Adrenal gland (tissue), 12 donors: ENCODE results near the gene VWCE. TPM values are rescaled to one million over a fixed set of nuclear protein-coding genes. Genes with fewer than 3 reads are reported as not detected.

ENCODE experiments used
- DNase-seq, 7 donors: peaks; one replicate each; pipeline ENCODE4 v3.0.0-alpha.2; 2019 to 2020
- H3K27ac ChIP-seq, 5 donors: fragments of 200-600 bp; sonication (generic) in 4 of 5; 1 replicate in 3 of 5; 2 replicates in 2 of 5; pipeline versions ENCODE4 v1.5.1 to v1.8.0; 2016 to 2020; ENCODE audit warnings: mild to moderate bottlenecking in 1 of 5
- H3K27me3 ChIP-seq: fragments of 200-600 bp; 2 replicates; pipeline ENCODE4 v1.8.0; 2021
- H3K36me3 ChIP-seq, 2 donors: fragments of 200-600 bp; replicated peaks in 1 of 2; 1 replicate in 1 of 2; 2 replicates in 1 of 2; pipeline versions ENCODE4 v1.5.1 to v1.8.0; 2018 to 2022
- H3K4me1 ChIP-seq, 2 donors: fragments of 200-600 bp; replicated peaks in 1 of 2; 1 replicate in 1 of 2; 2 replicates in 1 of 2; pipeline versions ENCODE4 v1.5.1 to v1.8.0; 2018 to 2021
- H3K4me3 ChIP-seq, 4 donors: fragments of 200-600 bp; sonication (generic) in 3 of 4; one replicate each; pipeline ENCODE4 v1.5.1; 2016 to 2018
- H3K9me3 ChIP-seq, 3 donors: fragments of 200-600 bp; sonication (generic) in 1 of 3; replicated peaks in 1 of 3; 1 replicate in 2 of 3; 2 replicates in 1 of 3; pipeline versions ENCODE4 v1.5.1 to v1.8.0; 2016 to 2021
- CTCF ChIP-seq, 6 experiments: fragments of 450-650 bp in 4 of 6; fragments of 200-600 bp in 2 of 6; sonication (generic) in 1 of 6; IDR thresholded peaks; 1 replicate in 5 of 6; 2 replicates in 1 of 6; pipeline versions ENCODE4 v1.5.1 to v1.8.0; 2016 to 2021; ENCODE audit warnings: antibody characterized with exemption in 6 of 6, mild to moderate bottlenecking in 2 of 6, moderate library complexity in 1 of 6
- POLR2A ChIP-seq, 2 donors: fragments of 450-650 bp; IDR thresholded peaks; one replicate each; pipeline ENCODE4 v1.6.1; 2017; ENCODE audit warnings: antibody characterized with exemption in 2 of 2, mild to moderate bottlenecking in 2 of 2, moderate library complexity in 1 of 2
- WGBS, 4 donors: extraction: QIAGEN DNeasy Blood & Tissue Kit in 2 of 4; methylation state at CpG; one replicate each; pipeline versions ENCODE4 v1.1.5 to v1.1.7; 2013 to 2017; 5-methylcytosine and 5-hydroxymethylcytosine counted together
- intact Hi-C, 2 donors: fragments of 100-400 bp; cut with DNase I; formaldehyde crosslinking; loops; one replicate each; pipeline versions ENCODE4 v1.14.1 to v1.15.0; 2022 to 2023
- polyA plus RNA-seq, 3 donors: library from polyadenylated mRNA; stranded (reverse); fragments of 200-250 nt in 2 of 3; fragments of 350-450 nt in 1 of 3; fragmentation: Illumina TruSeq in 1 of 3; extraction: RNeasy Lipid Tissue Mini Kit (QIAGEN cat#74804) in 1 of 3; gene quantifications; one replicate each; pipeline ENCODE4 v1.2.3, GENCODE V29; 2013 to 2014
- total RNA-seq, 9 donors: library from RNA; depleted of rRNA in 4 of 9; stranded (reverse); fragments of >200 nt in 4 of 9; fragments of 120-200 nt in 1 of 9; fragmentation: NEBNext Ultra II Directional in 1 of 9; extraction: Animal tissue kit (Norgen Biotek cat#: 25700) in 1 of 9; gene quantifications; one replicate each; pipeline versions ENCODE4 v1.1.0 to v1.2.4, GENCODE V29; 2013 to 2023
- donor health status: healthy with polysubstance abuse.
- donor health status: Bipolar disorder and iron deficiency.
- donor health status: DM: yes; HTN: yes; CAD: no.
- donor health status: DM: no; HTN: no; CAD: no.
- donor health status: DM: no; HTN: no; CAD: no.
- donor health status: DM: yes; HTN: yes; CAD: no.

VWCE gene
- total and polyA plus RNA-seq, 12 donors = 0.55 to 5.8 (median 2.5) TPM

GRCh38 chr11:61305417-61305816 lies 10.3 kb upstream of the VWCE start:
- Histone ChIP-seq H3K9me3 (no peaks in the 10 kb centered on the region), H3K27ac (no peak overlapping the region), H3K4me1 (no peaks in the 10 kb centered on the region), H3K4me3 (no peak overlapping the region), H3K27me3 (no peaks in the 10 kb centered on the region), H3K36me3 (peaks cover 0 to 100% of the 10 kb centered on the region in 2 donors)
- WGBS, 4 donors = 95 to 98% (median 96%) methylated on average over 6 to 7 of the region's 7 CpGs
- no peak for TF ChIP-seq CTCF (IDR thresholded peaks at IDR 0.05)
- no peak for TF ChIP-seq POLR2A (IDR thresholded peaks at IDR 0.05)
- DNase-seq = no peak
- intact Hi-C loops = no loop called here

GRCh38 chr11:61303725-61304124 lies 8.6 kb upstream of the VWCE start:
- H3K27me3 ChIP-seq = no peaks in the 10 kb centered on the region
- H3K4me3 ChIP-seq = no peak overlapping the region
- no peak overlapping the region for H3K27ac ChIP-seq
- H3K4me1 ChIP-seq = no peaks in the 10 kb centered on the region
- TF ChIP-seq CTCF (IDR thresholded peaks at IDR 0.05) (no peak), POLR2A (IDR thresholded peaks at IDR 0.05) (no peak)
- peaks cover 0 to 98% of the 10 kb centered on the region in 2 donors for H3K36me3 ChIP-seq
- WGBS, 4 donors = 92 to 98% (median 96%) methylated on average over 9 of the region's 9 CpGs
- DNase-seq = no peak
- no peaks in the 10 kb centered on the region for H3K9me3 ChIP-seq
- intact Hi-C loops = no loop called here

GRCh38 chr11:61302550-61302949 lies 7.4 kb upstream of the VWCE start:
- 91 to 93% (median 91%) methylated on average over 13 of the region's 13 CpGs for WGBS, 4 donors
- Histone ChIP-seq H3K4me1 (peaks cover 0 to 9% of the 10 kb centered on the region in 2 donors), H3K27me3 (no peaks in the 10 kb centered on the region), H3K9me3 (no peaks in the 10 kb centered on the region), H3K36me3 (peaks cover 0 to 86% of the 10 kb centered on the region in 2 donors), H3K4me3 (no peak overlapping the region), H3K27ac (no peak overlapping the region)
- intact Hi-C loops = no loop called here
- no peak for DNase-seq
- no peak for TF ChIP-seq POLR2A (IDR thresholded peaks at IDR 0.05)
- TF ChIP-seq CTCF (IDR thresholded peaks at IDR 0.05) = no peak

GRCh38 chr11:61298663-61299244 lies 3.6 kb upstream of the VWCE start:
- no peaks in the 10 kb centered on the region for H3K9me3 ChIP-seq
- peak overlapping the region in 1 of 5 donors; percentile 28 for H3K27ac ChIP-seq
- TF ChIP-seq POLR2A (IDR thresholded peaks at IDR 0.05) (no peak), CTCF (IDR thresholded peaks at IDR 0.05) (no peak)
- H3K36me3 ChIP-seq = peaks cover 0 to 48% of the 10 kb centered on the region in 2 donors
- no peaks in the 10 kb centered on the region for H3K27me3 ChIP-seq
- intact Hi-C loops = no loop called here
- H3K4me3 ChIP-seq = no peak overlapping the region
- WGBS, 4 donors = 72 to 85% (median 79%) methylated on average over 4 of the region's 4 CpGs
- peaks cover 14 to 30% of the 10 kb centered on the region in 2 donors for H3K4me1 ChIP-seq
- no peak for DNase-seq
